Measurements from ENCODE around the gene USF3. TPM values are rescaled to one million over a fixed set of nuclear protein-coding genes. Genes with fewer than 3 reads are reported as not detected.

USF3 gene
- total and polyA plus RNA-seq, 2 of the 4 experiments (the other 2 are of a cell fraction), result 3.0 to 5.2 TPM

DNA sequence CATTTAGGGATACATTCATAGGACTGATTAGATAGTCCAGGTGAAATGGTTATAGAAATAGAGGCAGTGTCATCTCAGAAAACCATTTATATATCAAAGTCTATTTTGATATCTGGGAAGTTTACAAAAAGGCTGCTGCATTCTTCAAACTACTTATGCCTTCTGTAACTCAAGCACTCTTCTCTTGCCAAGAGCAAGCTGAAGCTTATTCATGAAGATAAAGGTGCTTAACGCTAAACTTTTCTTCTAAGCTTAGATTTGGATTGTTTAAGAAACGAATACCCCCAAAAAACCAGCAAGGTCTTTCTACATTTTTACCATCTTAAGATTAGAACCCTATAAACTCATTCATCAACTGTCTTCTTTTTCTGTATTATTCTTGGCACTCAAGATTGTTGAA lies 23.3 kb upstream of the USF3 start:
- Histone ChIP-seq H3K9ac (ENCODE audit: low read depth, low read length) (no peak overlapping the region), H2BK15ac (ENCODE audit: low read depth, low read length) (no peak overlapping the region), H2BK5ac (ENCODE audit: low read depth, low read length, poor library complexity, severe bottlenecking) (no peak overlapping the region), H3K4ac (ENCODE audit: low read depth, low read length) (no peak overlapping the region), H3K4me3 (ENCODE audit: insufficient read depth, low read depth, low read length) (no peak overlapping the region), H3K36me3 (ENCODE audit: control insufficient read depth, insufficient read depth, low read length) (peaks cover 18% of the 10 kb centered on the region), H2AK9ac (replicated peaks; ENCODE audit: low read depth, low read length, poor library complexity) (no peak overlapping the region), H4K91ac (ENCODE audit: insufficient read depth, low read depth, low read length) (no peak overlapping the region), H3K18ac (ENCODE audit: low read depth, low read length) (no peak overlapping the region), H3K4me2 (ENCODE audit: low read depth, low read length) (no peak overlapping the region), H4K20me1 (ENCODE audit: insufficient read depth, low read length) (peaks cover 11% of the 10 kb centered on the region; the same call in 1 of the 2 replicates), H3K14ac (replicated peaks; ENCODE audit: low read depth, low read length) (no peak overlapping the region), H2BK120ac (ENCODE audit: low read depth, low read length) (no peak overlapping the region), H3K79me1 (ENCODE audit: low read depth in 1 of 2, low read length in 2 of 2) (peaks cover 5 to 19% of the 10 kb centered on the region in 2 experiments), H3K27ac (ENCODE audit: insufficient read depth, low read length) (no peak overlapping the region), H3K56ac (ENCODE audit: extremely low read depth, insufficient read depth, low read length) (no peak overlapping the region), H2AK5ac (ENCODE audit: low read depth, low read length) (no peak overlapping the region), H3K9me1 (ENCODE audit: insufficient read depth, low read length) (peaks cover 5% of the 10 kb centered on the region), H2AFZ (replicated peaks; ENCODE audit: low read length, poor library complexity) (no peak overlapping the region), H3K9me3 (ENCODE audit: control insufficient read depth, insufficient read depth, low read length) (no peaks in the 10 kb centered on the region), H4K5ac (ENCODE audit: low read depth, low read length) (no peak overlapping the region), H2BK20ac (ENCODE audit: low read depth, low read length) (no peak overlapping the region), H3K23ac (ENCODE audit: low read depth, low read length) (no peak overlapping the region), H3K27me3 (ENCODE audit: control insufficient read depth, insufficient read depth, low read length) (no peaks in the 10 kb centered on the region), H3K4me1 (ENCODE audit: control insufficient read depth, insufficient read depth, low read length) (no peaks in the 10 kb centered on the region), H4K8ac (ENCODE audit: low read depth in 2 of 2, low read length in 2 of 2) (no peak overlapping the region)
- intact Hi-C loops (cut with micrococcal nuclease) (no loop called here), in situ Hi-C loops (cut with MboI; ENCODE audit: low sequenced_read_pairs) (no loop called here), dilution Hi-C loops (cut with HindIII; ENCODE audit: low sequenced_read_pairs, unreplicated experiment) (no loop called here)
- ATAC-seq (ENCODE audit: low read depth) (no peak), DNase-seq (no peak)
- ChIA-PET CTCF (interaction anchor here (0.6 to 0.7 kb wide), 3 partner anchors 9 to 21 kb away, joined by 3 to 4 read pairs (median 3); no protein-coding TSS in a partner anchor), POLR2A (ENCODE audit: unreplicated experiment) (no interaction called here)
- TSS peak; percentile 50 for BruUV-seq (replicated peaks)
- no CpG with 5 or more reads among the region's 2 CpGs for WGBS, 2 experiments (ENCODE audit: extremely low coverage in 2 of 2, insufficient read length in 1 of 2)
- TF ChIP-seq, protein P1, sequence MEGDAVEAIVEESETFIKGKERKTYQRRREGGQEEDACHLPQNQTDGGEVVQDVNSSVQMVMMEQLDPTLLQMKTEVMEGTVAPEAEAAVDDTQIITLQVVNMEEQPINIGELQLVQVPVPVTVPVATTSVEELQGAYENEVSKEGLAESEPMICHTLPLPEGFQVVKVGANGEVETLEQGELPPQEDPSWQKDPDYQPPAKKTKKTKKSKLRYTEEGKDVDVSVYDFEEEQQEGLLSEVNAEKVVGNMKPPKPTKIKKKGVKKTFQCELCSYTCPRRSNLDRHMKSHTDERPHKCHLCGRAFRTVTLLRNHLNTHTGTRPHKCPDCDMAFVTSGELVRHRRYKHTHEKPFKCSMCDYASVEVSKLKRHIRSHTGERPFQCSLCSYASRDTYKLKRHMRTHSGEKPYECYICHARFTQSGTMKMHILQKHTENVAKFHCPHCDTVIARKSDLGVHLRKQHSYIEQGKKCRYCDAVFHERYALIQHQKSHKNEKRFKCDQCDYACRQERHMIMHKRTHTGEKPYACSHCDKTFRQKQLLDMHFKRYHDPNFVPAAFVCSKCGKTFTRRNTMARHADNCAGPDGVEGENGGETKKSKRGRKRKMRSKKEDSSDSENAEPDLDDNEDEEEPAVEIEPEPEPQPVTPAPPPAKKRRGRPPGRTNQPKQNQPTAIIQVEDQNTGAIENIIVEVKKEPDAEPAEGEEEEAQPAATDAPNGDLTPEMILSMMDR (conservative IDR thresholded peaks at IDR 0.05; ENCODE audit: low read depth, low read length), result no peak
- TF ChIP-seq BHLHE40 (IDR thresholded peaks at IDR 0.05; ENCODE audit: low read depth, low read length) (no peak), RAD21 (IDR thresholded peaks at IDR 0.05; ENCODE audit: low read length) (no peak), MAFK (IDR thresholded peaks at IDR 0.05; ENCODE audit: low read depth, low read length) (no peak), MXI1 (IDR thresholded peaks at IDR 0.05; ENCODE audit: borderline replicate concordance, low read depth, low read length) (no peak), NFE2L2 (IDR thresholded peaks at IDR 0.05; ENCODE audit: low read depth, low read length) (no peak)
